GDM1 (cell line): Measurements from ENCODE around the gene C12orf75.

Experiments used
- DNase-seq: peaks from one replicate; lab custom pipeline; 2025; lab: John Stamatoyannopoulos, UW

C12orf75 gene

GRCh38 chr12:105418821-105419291, 88.4 kb downstream of the C12orf75 start:
- DNase-seq, result no peak

DNA sequence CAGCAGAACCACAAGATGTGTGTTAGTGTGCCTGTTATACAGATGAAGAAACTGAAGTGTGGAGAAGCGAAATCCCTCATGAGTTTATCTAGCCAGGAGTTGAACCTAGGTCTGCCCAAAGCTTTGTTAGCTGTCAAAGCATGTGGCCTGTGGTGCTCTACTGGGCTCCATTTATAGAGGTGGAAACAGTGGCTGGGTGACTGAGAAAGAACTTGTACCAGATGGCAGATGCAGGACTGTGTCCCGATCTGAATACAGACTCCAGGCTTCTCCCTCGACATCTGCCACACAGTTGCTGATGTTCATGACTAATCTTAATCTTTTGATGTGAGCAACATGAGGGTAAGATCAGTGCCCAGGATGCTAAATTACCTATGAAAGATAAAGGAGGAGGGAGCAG, 89.1 kb downstream of the C12orf75 start:
- no peak for DNase-seq

GRCh38 chr12:105420046-105420445, 89.6 kb downstream of the C12orf75 start:
- no peak for DNase-seq

- peak; percentile 36 for DNase-seq
These were observed 90.3 kb downstream of the C12orf75 start for GRCh38 chr12:105420659-105421240.
